ENCODE data around the gene TMEM63B. TPM values are rescaled to one million over a fixed set of nuclear protein-coding genes. Genes with fewer than 3 reads are reported as not detected.
"Not testable (repeated sequence)": the region's sequence is repeated elsewhere in the genome, so short reads cannot be mapped to it uniquely, and the experiment has no call there.

Gene TMEM63B
- total RNA-seq, 1 donor from 2014 or later = 71.8 TPM

GRCh38 chr6:44094403-44095242 lies 32.7 kb upstream of the TMEM63B start:
- peak; percentile 58 for DNase-seq (ENCODE audit: low spot score)

- not testable (repeated sequence) for DNase-seq (ENCODE audit: low spot score)
Measured at GRCh38 chr6:44095243-44095623, 32.1 kb upstream of the TMEM63B start.

DNA sequence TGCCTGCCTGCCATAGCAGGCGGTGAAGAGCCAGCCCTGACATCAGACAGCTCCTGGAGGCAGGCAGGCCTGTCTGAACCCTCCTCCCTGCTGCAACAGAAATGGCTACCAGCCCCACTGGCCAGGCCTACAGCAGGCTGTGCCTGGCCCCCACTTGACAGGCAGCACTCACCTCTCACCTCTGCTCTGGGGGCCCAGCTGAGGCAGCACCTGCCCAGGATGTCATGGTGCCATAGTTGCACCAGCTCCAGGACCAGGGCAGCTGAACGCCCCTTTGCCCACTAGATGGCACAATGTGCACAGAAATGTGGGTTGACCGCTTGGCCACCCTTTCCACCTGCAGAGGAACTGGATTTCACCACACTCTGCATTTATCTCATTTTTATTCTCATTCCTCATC lies 30.7 kb upstream of the TMEM63B start:
- DNase-seq (ENCODE audit: low spot score) = peak; percentile 84

- no peak for DNase-seq (ENCODE audit: low spot score)
Measured at GRCh38 chr6:44097782-44098317, 29.5 kb upstream of the TMEM63B start.

GRCh38 chr6:44099192-44099591 lies 28.2 kb upstream of the TMEM63B start:
- DNase-seq (ENCODE audit: low spot score) = no peak

- no peak for DNase-seq (ENCODE audit: low spot score)
Measured at GRCh38 chr6:44100088-44100550, 27.2 kb upstream of the TMEM63B start.

DNA sequence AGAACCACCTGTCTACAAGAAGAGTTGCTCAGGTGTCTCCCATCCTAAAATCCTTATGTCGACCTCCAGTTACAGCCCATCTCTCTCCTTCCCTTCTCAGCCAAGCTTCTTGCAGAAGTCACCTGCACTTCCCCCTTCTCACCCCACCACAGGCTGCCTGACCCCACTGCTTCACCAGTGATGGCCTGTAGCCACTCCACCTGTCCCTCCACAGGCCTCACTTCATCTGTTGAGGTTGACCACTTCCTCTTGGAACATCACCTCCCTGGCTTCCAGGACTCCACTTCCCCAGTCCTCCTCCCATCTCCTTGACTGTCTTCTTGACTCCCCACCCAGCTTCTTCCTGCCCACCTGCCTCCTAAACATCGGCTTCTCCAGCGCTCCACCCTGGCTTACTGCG lies 25.5 kb upstream of the TMEM63B start:
- no peak for DNase-seq (ENCODE audit: low spot score)

DNA sequence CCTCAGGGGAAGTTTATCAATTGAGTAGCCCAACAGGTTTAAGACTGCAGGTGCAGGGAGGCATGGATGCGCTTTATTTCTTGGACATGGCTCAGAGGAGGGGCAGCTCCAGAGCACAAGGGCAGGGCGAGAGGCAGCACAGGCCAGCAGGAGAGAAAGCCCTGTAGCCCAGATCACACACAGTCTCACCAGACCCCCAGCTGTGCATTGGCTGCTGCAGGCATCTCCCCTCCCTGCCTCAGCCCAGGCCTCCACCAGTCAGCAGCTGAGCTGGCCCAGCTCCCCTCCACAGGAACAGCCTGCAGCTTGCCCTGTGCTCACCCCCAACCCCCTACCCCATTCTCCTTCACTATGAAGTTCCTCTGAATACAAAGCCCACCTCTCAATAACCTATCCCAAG lies 24.8 kb upstream of the TMEM63B start:
- no peak for DNase-seq (ENCODE audit: low spot score)

DNA sequence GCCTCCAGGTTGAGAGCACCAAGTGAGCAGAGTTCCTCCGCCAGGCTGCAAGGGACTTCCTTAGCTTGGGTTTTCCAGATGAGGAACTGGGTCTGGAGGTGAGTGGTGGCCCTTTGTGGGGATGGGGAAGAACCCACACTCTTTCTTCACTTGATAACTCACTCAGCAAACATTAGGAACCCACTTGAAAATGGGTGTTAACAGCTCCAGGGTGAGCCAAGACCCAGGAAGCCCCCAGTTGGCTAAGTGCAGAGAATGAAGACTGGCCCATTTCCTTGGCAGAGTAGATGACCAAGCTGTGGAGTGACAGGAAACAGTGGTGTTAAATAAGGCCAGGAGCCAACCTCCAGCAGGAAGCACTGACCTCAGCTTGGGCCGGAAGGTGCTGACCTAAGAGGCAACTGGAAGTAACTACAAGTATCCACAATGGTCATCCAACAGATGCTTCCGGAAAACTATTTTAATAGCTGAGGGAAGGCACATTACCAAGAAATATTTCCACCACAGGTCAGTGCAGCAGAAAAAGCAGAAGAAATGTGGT lies 22.8 kb upstream of the TMEM63B start:
- peak; percentile 54 for DNase-seq (ENCODE audit: low spot score)

DNA sequence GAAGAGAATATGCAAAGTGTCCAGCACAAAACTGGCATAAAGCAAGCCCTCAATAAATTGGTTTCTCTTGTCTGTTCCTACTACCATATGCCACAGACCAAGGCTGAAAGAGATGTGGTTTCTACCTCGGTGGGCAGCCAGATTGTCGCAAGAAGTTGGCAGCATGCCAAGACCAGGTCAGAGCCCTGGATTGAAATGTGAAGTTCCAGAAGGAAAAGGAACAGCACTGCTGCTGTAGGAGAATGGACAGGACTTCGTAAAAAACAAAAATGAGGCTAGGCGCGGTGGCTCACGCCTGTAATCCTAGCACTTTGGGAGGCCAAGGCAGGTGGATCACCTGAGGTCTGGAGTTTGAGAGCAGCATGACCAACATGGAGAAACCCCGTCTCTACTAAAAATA lies 22.2 kb upstream of the TMEM63B start:
- no peak for DNase-seq (ENCODE audit: low spot score)

DNA sequence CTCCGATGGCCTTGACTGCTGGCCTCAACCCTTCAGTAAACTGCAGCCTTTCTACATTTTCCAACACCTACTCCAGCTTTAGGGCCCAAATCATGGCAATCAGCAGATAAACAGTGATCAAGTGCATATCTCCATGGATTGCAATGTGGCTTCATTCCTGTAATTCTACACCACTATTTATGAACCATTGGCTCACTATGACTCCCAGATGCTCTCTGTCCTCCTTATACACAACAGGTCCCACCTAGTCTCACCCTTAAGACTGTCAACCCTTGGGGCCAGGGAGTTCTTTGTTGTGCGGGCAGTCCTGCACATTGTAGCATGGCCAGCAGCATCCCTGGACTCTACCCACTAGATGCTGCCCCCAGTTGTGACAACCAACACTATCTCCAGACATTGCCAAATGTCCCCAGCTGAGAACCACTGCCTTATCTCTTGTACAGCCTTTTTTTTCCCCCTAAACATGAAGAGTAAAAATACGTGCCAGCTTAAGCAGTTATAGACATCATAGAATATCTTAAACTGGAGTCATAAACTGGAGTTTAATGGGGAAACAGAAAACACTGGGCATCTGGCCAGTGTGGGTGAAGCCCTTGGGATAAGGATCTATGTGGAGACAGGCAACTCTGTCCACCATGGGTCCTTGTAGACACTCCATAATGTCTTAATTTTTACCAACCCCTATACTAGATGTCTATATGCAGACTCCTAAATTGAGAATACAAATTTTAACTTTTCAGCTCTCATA lies 21.2 kb upstream of the TMEM63B start:
- DNase-seq (ENCODE audit: low spot score) = no peak

DNA sequence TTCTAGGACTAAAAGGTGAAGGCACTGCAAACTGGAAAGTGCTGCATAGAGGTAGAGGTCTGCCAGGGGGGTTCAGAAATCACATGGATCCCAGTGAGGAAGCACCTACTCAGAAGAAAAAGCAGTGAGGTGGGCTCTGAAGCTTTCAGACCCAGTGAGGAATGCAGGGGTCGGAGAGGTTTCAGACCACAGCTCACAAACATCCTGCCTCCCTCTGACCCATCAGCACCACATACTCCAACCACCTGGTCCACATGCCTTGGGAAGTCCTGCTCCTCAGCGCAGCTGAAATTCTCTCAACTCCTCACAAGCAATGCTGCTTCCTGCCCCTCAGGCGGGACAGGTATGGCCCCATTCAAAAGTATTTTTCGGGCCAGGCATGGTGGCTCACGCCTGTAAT lies 20.3 kb upstream of the TMEM63B start:
- no peak for DNase-seq (ENCODE audit: low spot score)

GRCh38 chr6:44108471-44108870 lies 18.9 kb upstream of the TMEM63B start:
- no peak for DNase-seq (ENCODE audit: low spot score)

- no peak for DNase-seq (ENCODE audit: low spot score)
Measured at GRCh38 chr6:44109212-44109611, 18.1 kb upstream of the TMEM63B start.

GRCh38 chr6:44110005-44110676 lies 17.2 kb upstream of the TMEM63B start:
- DNase-seq (ENCODE audit: low spot score) = no peak

DNA sequence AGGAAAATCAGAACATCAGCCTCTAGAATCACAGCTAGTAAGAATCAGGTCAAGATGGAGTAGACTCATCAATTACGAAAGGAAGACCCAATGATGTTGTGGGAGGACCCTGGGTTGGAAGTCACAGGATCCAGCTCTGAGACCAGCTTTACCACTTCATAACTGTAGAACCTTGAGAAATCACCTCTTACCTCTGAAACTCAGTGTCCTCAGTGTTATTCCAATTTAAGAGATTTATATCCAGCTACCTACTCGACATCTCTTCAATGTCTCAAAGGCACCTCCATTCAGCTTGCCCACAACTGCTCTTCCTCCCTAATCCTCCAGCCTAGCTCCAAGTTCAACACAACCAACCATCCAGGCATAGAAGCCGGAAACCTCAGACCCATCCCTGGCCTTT lies 16.4 kb upstream of the TMEM63B start:
- DNase-seq (ENCODE audit: low spot score) = no peak

DNA sequence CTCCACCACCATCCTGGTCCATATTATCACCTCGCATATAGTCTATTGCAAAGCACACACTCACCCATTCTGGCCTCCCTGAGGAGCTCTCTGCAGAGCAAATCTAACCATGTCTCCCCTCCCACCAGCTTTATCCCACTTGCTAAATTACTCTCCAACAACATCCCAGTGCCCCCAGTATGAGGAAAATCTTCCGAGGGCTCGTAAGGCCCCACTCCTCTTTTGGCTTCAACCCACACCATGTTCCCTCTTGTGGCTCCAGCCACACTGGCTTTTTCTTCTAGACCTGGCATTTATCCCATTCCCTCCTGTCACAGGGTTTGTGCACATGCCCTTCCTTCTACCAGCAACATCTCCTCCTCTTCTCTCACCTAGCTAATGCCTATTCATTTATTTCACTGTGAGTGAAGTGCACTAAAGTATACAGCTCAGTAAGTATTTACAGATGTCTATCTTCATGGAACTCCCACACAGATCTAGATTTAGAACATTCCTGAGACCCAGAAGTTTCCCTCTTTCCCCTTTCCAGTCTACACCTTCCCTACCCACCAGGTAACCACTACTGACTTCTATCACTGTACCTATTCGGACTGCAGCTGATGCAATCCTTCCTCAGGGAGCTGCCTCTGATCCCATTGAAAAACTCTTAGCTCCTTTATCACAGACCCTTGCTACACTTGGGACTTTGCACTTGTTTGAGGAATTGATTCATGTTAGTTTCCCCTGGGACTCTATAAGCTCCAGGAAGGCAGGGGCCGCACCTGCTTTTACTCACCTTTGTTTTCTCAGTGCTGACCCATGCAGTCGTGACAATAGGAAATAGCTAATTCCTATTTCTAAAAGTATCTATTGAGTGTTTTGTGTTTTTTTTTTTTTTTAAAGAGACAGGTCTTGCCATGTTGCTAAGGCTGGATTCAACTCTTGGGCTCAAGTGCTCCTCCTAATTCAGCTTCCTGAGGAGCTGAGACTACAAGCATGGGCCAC lies 15.6 kb upstream of the TMEM63B start:
- peak; percentile 73 for DNase-seq (ENCODE audit: low spot score)

GRCh38 chr6:44113414-44113813 lies 13.9 kb upstream of the TMEM63B start:
- no peak for DNase-seq (ENCODE audit: low spot score)

DNA sequence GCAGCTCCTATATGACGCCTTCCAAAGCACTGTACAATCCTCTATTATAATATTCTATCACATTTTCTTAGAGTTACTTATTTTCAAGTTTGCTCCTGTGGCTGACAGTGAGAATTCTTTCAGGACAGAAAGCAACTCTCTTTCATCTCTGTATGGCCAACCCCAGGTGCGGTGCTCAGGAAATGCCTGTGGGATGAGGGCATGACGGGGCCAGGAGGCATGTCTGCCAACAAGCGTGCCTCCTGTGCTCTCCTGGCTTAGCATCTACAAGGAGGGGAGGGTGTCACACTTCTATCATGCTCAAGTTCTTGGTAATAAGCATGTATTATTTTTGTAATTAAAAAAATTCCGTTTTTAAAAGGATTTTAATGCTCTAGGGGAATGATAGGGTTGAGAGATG lies 11.5 kb upstream of the TMEM63B start:
- no peak for DNase-seq (ENCODE audit: low spot score)

DNA sequence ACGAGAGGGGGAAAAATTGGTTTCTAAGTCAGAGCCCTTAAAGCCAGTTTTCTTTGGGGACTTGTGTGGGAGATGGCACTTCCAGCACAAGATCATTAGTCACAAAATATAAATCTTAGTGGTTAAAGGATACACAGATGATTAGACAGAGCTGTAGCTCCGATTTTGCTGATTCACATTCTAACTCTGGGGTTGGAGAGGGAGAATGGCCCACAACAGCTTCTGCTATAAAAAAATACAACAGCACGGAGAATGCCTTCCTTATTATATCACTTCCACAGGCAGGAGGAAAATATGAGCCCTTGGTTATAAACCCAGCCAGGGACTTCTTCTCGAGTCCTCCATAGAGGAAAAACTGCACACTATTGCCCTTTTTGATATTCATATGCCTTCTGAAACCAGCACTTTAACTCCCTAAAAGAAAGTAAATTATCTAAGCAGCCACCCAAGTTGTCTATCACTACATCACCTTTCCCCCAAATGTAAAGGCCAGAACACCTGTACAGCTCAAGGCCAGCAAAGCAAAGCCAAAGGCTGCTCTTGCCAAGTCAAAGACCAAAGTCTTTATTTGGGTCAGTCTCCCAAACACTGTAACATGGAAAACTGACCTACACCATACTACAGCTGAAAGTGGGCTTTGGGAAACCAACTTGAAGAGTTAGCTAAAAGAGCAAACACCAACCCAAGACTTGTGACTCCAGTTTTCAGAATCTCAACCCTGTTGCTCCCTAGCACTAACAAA lies 10.5 kb upstream of the TMEM63B start:
- DNase-seq (ENCODE audit: low spot score) = no peak
